Panc1 (cell line): ENCODE results near the gene THRB. TPM values are rescaled to one million over a fixed set of nuclear protein-coding genes. Genes with fewer than 3 reads are reported as not detected.

Experiments
- ATAC-seq: fragments of 200-7000 bp; cut with Tn5 transposase; 2 replicates; pipeline ENCODE4 v1.9.1; 2020; ENCODE audit warnings: mild to moderate bottlenecking, moderate library complexity
- BruUV-seq: library from RNA; stranded (reverse); fragments of 400-500 nt; replicated peaks from 2 replicates; lab custom pipeline; 2021; lab: Mats Ljungman, UMichigan
- CTCF ChIA-PET: fragments of 300-600 bp; sonication (Branson Sonifier 250); formaldehyde crosslinking; loops from one replicate; lab custom pipeline; 2022; ENCODE audit warnings: antibody characterized with exemption; lab: Charles Lee
- POLR2A ChIA-PET: fragments of 300-600 bp; sonication (Branson Sonifier 250); formaldehyde crosslinking; loops from one replicate; lab custom pipeline; 2022; ENCODE audit warnings: antibody characterized with exemption; lab: Charles Lee
- DNase-seq: peaks from one replicate; pipeline ENCODE4 v3.0.0-alpha.2; 2010; ENCODE audit warnings: low read depth, low spot score
- H3K27ac ChIP-seq: 2 replicates; pipeline ENCODE4 v1.5.1; 2011; ENCODE audit warnings: mild to moderate bottlenecking, low read length, inconsistent platforms
- H3K27me3 ChIP-seq: fragments of 200-500 bp; sonication (Bioruptor generic); 2 replicates; pipeline ENCODE4 v1.6.0; 2014; ENCODE audit warnings: low read length, inconsistent platforms; ENCODE audit not compliant: control insufficient read depth, insufficient read depth
- H3K36me3 ChIP-seq: fragments of 200-500 bp; sonication (Bioruptor generic); 2 replicates; pipeline ENCODE4 v1.5.1; 2014; ENCODE audit warnings: inconsistent platforms, mild to moderate bottlenecking, low read length, moderate library complexity; ENCODE audit not compliant: control insufficient read depth, insufficient read depth
- H3K4me1 ChIP-seq: 2 replicates; pipeline ENCODE4 v1.5.1; 2011; ENCODE audit warnings: inconsistent platforms, mild to moderate bottlenecking, low read length, moderate library complexity; ENCODE audit not compliant: control insufficient read depth, insufficient read depth
- H3K4me3 ChIP-seq, 2 experiments: 2 replicates each; pipeline ENCODE4 v1.5.1; 2011 to 2012; ENCODE audit warnings: low read depth in 2 of 2, low read length in 2 of 2, mild to moderate bottlenecking in 2 of 2, inconsistent platforms in 1 of 2, moderate library complexity in 1 of 2
- H3K9me3 ChIP-seq: fragments of 200-500 bp; sonication (Bioruptor generic); 2 replicates; pipeline ENCODE4 v1.5.1; 2014; ENCODE audit warnings: low read depth, mild to moderate bottlenecking, inconsistent platforms, low read length, moderate library complexity; ENCODE audit not compliant: control insufficient read depth, insufficient read depth
- POLR2AphosphoS5 ChIP-seq: IDR thresholded peaks from 2 replicates; pipeline ENCODE4 v1.6.1; 2012; ENCODE audit warnings: mild to moderate bottlenecking, low read depth, low read length, moderate library complexity
- SIN3A ChIP-seq: IDR thresholded peaks from 2 replicates; pipeline ENCODE4 v1.6.1; 2012; ENCODE audit warnings: low read depth, mild to moderate bottlenecking, low read length, moderate library complexity, borderline replicate concordance; ENCODE audit not compliant: insufficient read depth
- TCF7L2 ChIP-seq: IDR thresholded peaks from 2 replicates; pipeline ENCODE4 v1.6.1; 2011; ENCODE audit warnings: mild to moderate bottlenecking, low read depth, low read length, inconsistent platforms
- in situ Hi-C: cut with HindIII; loops from 2 replicates; pipeline ENCODE4 v1.10.0; 2016; ENCODE audit warnings: low sequenced_read_pairs, low pct_unique_long_range_greater_than_20kb
- intact Hi-C: fragments of 100-400 bp; cut with micrococcal nuclease; formaldehyde crosslinking; loops from one replicate; pipeline ENCODE4 v1.10.0; 2022; ENCODE audit not compliant: unreplicated experiment
- total RNA-seq: library from RNA; stranded (reverse); gene quantifications from one replicate; pipeline ENCODE4 v1.2.1, GENCODE V29; 2021; ENCODE audit not compliant: unreplicated experiment
- TF ChIP-seq, protein P1 (sequence below): fragments of 450-650 bp; IDR thresholded peaks from 2 replicates; pipeline ENCODE4 v1.5.1; 2017; ENCODE audit warnings: mild to moderate bottlenecking
- TF ChIP-seq, protein P2 (sequence below), 2 experiments: IDR thresholded peaks; 2 replicates each; pipeline ENCODE4 v1.6.1; 2011 to 2012; ENCODE audit warnings: low read depth in 2 of 2, control low read depth in 1 of 2, low read length in 1 of 2, mild to moderate bottlenecking in 1 of 2, moderate library complexity in 1 of 2; ENCODE audit not compliant: insufficient read depth in 1 of 2

The THRB gene
- total RNA-seq, 1 experiment from 2014 or later, result 3.9 TPM

DNA sequence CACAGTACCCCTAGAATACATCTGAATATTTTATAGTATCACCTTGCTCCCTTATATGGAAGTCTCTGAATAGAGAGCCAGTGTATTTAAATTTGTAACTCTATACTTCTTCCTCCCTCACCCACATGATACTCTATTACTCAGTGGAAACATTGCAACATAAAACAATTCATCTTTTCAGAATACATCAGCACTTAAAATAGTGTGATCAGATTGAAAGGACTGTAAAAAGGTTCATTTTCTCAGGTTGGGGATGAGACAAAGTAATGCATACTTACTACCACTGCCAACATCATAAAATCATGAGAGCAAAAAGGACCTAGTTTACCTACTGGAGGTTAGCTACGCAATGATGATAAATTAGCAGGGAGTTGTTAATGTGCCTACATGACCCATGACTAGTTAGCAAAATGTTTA is 13.8 kb upstream of the THRB start:
- H3K4me3 ChIP-seq, result no peak overlapping the region
- no TSS peak for BruUV-seq
- in situ Hi-C loops (no loop called here), intact Hi-C loops (no loop called here)
- no peaks in the 10 kb centered on the region for H3K36me3 ChIP-seq
- H3K4me1 ChIP-seq, result no peaks in the 10 kb centered on the region
- CTCF ChIA-PET, result no interaction called here
- POLR2A ChIA-PET, result no interaction called here
- TF ChIP-seq, protein P1, sequence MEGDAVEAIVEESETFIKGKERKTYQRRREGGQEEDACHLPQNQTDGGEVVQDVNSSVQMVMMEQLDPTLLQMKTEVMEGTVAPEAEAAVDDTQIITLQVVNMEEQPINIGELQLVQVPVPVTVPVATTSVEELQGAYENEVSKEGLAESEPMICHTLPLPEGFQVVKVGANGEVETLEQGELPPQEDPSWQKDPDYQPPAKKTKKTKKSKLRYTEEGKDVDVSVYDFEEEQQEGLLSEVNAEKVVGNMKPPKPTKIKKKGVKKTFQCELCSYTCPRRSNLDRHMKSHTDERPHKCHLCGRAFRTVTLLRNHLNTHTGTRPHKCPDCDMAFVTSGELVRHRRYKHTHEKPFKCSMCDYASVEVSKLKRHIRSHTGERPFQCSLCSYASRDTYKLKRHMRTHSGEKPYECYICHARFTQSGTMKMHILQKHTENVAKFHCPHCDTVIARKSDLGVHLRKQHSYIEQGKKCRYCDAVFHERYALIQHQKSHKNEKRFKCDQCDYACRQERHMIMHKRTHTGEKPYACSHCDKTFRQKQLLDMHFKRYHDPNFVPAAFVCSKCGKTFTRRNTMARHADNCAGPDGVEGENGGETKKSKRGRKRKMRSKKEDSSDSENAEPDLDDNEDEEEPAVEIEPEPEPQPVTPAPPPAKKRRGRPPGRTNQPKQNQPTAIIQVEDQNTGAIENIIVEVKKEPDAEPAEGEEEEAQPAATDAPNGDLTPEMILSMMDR, result no peak
- TF ChIP-seq, protein P2, sequence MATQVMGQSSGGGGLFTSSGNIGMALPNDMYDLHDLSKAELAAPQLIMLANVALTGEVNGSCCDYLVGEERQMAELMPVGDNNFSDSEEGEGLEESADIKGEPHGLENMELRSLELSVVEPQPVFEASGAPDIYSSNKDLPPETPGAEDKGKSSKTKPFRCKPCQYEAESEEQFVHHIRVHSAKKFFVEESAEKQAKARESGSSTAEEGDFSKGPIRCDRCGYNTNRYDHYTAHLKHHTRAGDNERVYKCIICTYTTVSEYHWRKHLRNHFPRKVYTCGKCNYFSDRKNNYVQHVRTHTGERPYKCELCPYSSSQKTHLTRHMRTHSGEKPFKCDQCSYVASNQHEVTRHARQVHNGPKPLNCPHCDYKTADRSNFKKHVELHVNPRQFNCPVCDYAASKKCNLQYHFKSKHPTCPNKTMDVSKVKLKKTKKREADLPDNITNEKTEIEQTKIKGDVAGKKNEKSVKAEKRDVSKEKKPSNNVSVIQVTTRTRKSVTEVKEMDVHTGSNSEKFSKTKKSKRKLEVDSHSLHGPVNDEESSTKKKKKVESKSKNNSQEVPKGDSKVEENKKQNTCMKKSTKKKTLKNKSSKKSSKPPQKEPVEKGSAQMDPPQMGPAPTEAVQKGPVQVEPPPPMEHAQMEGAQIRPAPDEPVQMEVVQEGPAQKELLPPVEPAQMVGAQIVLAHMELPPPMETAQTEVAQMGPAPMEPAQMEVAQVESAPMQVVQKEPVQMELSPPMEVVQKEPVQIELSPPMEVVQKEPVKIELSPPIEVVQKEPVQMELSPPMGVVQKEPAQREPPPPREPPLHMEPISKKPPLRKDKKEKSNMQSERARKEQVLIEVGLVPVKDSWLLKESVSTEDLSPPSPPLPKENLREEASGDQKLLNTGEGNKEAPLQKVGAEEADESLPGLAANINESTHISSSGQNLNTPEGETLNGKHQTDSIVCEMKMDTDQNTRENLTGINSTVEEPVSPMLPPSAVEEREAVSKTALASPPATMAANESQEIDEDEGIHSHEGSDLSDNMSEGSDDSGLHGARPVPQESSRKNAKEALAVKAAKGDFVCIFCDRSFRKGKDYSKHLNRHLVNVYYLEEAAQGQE (IDR thresholded peaks at IDR 0.05; ENCODE audit: insufficient read depth in 1 of 2, low read depth in 2 of 2, low read length in 1 of 2), result no peak
- TF ChIP-seq SIN3A, result no peak
- TF ChIP-seq TCF7L2, result no peak
- no peak for TF ChIP-seq POLR2AphosphoS5
- no peaks in the 10 kb centered on the region for H3K9me3 ChIP-seq
- H3K27me3 ChIP-seq, result no peaks in the 10 kb centered on the region
- ATAC-seq (no peak), DNase-seq (no peak)
- no peak overlapping the region for H3K27ac ChIP-seq

DNA sequence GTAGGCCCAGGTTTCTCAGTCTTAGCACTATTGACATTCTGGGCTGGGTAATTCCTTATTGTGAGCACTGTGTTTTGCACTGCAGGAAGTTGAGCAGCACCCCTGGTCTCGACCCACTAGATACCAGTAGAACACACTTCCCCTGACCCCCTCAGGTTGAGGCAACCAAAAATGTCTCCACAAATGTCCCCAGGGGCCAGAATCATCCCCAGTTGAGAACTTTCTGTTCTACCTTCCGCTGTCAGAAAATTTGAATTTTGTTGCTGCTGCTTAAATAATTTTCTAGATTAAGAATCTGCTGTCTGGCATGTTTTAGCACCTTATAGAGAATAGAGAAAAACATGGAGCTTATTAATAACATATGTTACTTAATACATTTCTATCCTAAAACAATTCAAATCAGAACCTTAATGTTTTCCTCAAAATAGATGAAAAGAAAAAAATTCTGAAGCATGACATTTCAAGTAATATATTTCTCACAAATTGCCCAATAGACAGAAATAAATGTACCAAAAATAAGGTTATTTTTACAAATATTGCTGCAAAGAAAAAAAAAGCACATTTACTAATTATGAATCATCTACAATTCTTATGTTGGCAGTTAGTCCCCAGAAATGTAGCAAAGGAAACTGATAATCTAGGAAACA is 13.2 kb upstream of the THRB start:
- TF ChIP-seq SIN3A (no peak), POLR2AphosphoS5 (no peak), TCF7L2 (no peak)
- TF ChIP-seq, protein P2 (IDR thresholded peaks at IDR 0.05; ENCODE audit: insufficient read depth in 1 of 2, low read depth in 2 of 2, low read length in 1 of 2), result no peak
- TF ChIP-seq, protein P1, result no peak
- no peak for ATAC-seq
- H3K36me3 ChIP-seq, result no peaks in the 10 kb centered on the region
- no peak overlapping the region for H3K27ac ChIP-seq
- ChIA-PET POLR2A (no interaction called here), CTCF (no interaction called here)
- BruUV-seq, result no TSS peak
- H3K9me3 ChIP-seq, result no peaks in the 10 kb centered on the region
- intact Hi-C loops (no loop called here), in situ Hi-C loops (no loop called here)
- no peak for DNase-seq
- H3K4me1 ChIP-seq, result no peaks in the 10 kb centered on the region
- H3K4me3 ChIP-seq, result no peak overlapping the region
- no peaks in the 10 kb centered on the region for H3K27me3 ChIP-seq
